ENCODE data around the gene DNM3.

DNM3 gene

GRCh38 chr1:171929121-171929520 is 87.8 kb downstream of the DNM3 start:
- TF ChIP-seq RAD21 (IDR thresholded peaks at IDR 0.05; ENCODE audit: low read depth) (no peak), FOXM1 (IDR thresholded peaks at IDR 0.05; ENCODE audit: borderline replicate concordance, low read depth) (no peak), NFIC (IDR thresholded peaks at IDR 0.05) (no peak), TAF1 (IDR thresholded peaks at IDR 0.05; ENCODE audit: low read depth) (no peak), MAX (IDR thresholded peaks at IDR 0.05) (no peak), ZBTB7A (IDR thresholded peaks at IDR 0.05; ENCODE audit: low read depth) (no peak), EP300 (IDR thresholded peaks at IDR 0.05; ENCODE audit: borderline replicate concordance) (no peak), REST (IDR thresholded peaks at IDR 0.05; ENCODE audit: low read depth) (no peak), TCF12 (IDR thresholded peaks at IDR 0.05; ENCODE audit: low read depth) (no peak)

GRCh38 chr1:171931752-171932151 is 90.5 kb downstream of the DNM3 start:
- TF ChIP-seq EP300 (IDR thresholded peaks at IDR 0.05; ENCODE audit: borderline replicate concordance), result no peak
- TF ChIP-seq TCF12 (IDR thresholded peaks at IDR 0.05; ENCODE audit: low read depth), result no peak
- TF ChIP-seq CREB1 (IDR thresholded peaks at IDR 0.05; ENCODE audit: low read depth), result no peak
- TF ChIP-seq RAD21 (IDR thresholded peaks at IDR 0.05; ENCODE audit: low read depth), result no peak
- TF ChIP-seq TAF1 (IDR thresholded peaks at IDR 0.05; ENCODE audit: low read depth), result no peak
- no peak for TF ChIP-seq NFIC (IDR thresholded peaks at IDR 0.05)
- TF ChIP-seq ZBTB7A (IDR thresholded peaks at IDR 0.05; ENCODE audit: low read depth), result no peak
- no peak for TF ChIP-seq REST (IDR thresholded peaks at IDR 0.05; ENCODE audit: low read depth)
- no peak for TF ChIP-seq FOXM1 (IDR thresholded peaks at IDR 0.05; ENCODE audit: borderline replicate concordance, low read depth)
- TF ChIP-seq YY1 (IDR thresholded peaks at IDR 0.05; ENCODE audit: low read depth), result no peak
- TF ChIP-seq USF1 (IDR thresholded peaks at IDR 0.05), result no peak
- no peak for TF ChIP-seq TEAD4 (IDR thresholded peaks at IDR 0.05)
- no peak for TF ChIP-seq EGR1 (IDR thresholded peaks at IDR 0.05)

- TF ChIP-seq YY1 (IDR thresholded peaks at IDR 0.05; ENCODE audit: low read depth) (no peak), RAD21 (IDR thresholded peaks at IDR 0.05; ENCODE audit: low read depth) (no peak), EP300 (IDR thresholded peaks at IDR 0.05; ENCODE audit: borderline replicate concordance) (no peak), EGR1 (IDR thresholded peaks at IDR 0.05) (no peak), TAF1 (IDR thresholded peaks at IDR 0.05; ENCODE audit: low read depth) (no peak), CEBPB (IDR thresholded peaks at IDR 0.05) (no peak), ZBTB7A (IDR thresholded peaks at IDR 0.05; ENCODE audit: low read depth) (no peak), REST (IDR thresholded peaks at IDR 0.05; ENCODE audit: low read depth) (no peak), NFIC (IDR thresholded peaks at IDR 0.05) (no peak), FOXM1 (IDR thresholded peaks at IDR 0.05; ENCODE audit: borderline replicate concordance, low read depth) (no peak), MAX (IDR thresholded peaks at IDR 0.05) (no peak)
Measured at GRCh38 chr1:171934664-171935063, 93.4 kb downstream of the DNM3 start.

GRCh38 chr1:171935086-171935485 is 93.8 kb downstream of the DNM3 start:
- TF ChIP-seq FOXM1 (IDR thresholded peaks at IDR 0.05; ENCODE audit: borderline replicate concordance, low read depth) (no peak), EGR1 (IDR thresholded peaks at IDR 0.05) (no peak), REST (IDR thresholded peaks at IDR 0.05; ENCODE audit: low read depth) (no peak), RAD21 (IDR thresholded peaks at IDR 0.05; ENCODE audit: low read depth) (no peak), USF1 (IDR thresholded peaks at IDR 0.05) (no peak), TCF12 (IDR thresholded peaks at IDR 0.05; ENCODE audit: low read depth) (no peak), CREB1 (IDR thresholded peaks at IDR 0.05; ENCODE audit: low read depth) (no peak), TAF1 (IDR thresholded peaks at IDR 0.05; ENCODE audit: low read depth) (no peak), YY1 (IDR thresholded peaks at IDR 0.05; ENCODE audit: low read depth) (no peak), NFIC (IDR thresholded peaks at IDR 0.05) (no peak), ZBTB7A (IDR thresholded peaks at IDR 0.05; ENCODE audit: low read depth) (no peak), MAX (IDR thresholded peaks at IDR 0.05) (no peak)
